ENCODE results near the gene URB1. TPM values are rescaled to one million over a fixed set of nuclear protein-coding genes. Genes with fewer than 3 reads are reported as not detected.

The URB1 gene
- total RNA-seq, 1 donor from 2014 or later = 15.5 TPM

DNA sequence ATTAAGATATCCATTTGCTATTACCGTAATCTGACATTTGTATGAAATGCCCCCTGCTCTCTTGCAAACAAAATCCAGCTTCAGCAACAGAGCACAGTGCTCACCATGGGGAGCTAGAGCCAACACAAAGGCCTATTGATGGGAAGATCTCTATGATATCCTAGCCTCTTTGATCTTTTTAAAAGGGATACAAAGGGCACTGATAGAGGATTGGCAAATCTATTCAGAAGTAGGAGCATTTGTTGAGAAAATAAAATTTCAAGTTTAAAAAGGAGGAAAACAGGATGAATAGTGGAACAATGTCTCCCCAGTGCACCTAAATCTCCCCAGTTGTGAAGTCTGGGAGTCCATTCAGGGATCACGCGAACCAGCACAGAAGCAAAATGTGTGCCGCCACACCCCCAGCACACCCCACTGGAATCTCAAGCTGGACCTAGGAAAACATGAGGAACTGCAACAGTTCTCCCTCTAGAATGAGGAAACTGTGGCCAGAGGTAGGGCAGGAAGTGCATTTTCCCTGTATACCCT is 62.0 kb downstream of the URB1 start:
- DNase-seq = no peak
- peak overlapping the region; percentile 2 for H3K27ac Mint-ChIP-seq (ENCODE audit: unreplicated experiment)
- H3K4me3 Mint-ChIP-seq (ENCODE audit: unreplicated experiment) = no peak overlapping the region
- peaks cover 21% of the 10 kb centered on the region for H3K36me3 Mint-ChIP-seq (ENCODE audit: unreplicated experiment)
- TF ChIP-seq, protein P1, sequence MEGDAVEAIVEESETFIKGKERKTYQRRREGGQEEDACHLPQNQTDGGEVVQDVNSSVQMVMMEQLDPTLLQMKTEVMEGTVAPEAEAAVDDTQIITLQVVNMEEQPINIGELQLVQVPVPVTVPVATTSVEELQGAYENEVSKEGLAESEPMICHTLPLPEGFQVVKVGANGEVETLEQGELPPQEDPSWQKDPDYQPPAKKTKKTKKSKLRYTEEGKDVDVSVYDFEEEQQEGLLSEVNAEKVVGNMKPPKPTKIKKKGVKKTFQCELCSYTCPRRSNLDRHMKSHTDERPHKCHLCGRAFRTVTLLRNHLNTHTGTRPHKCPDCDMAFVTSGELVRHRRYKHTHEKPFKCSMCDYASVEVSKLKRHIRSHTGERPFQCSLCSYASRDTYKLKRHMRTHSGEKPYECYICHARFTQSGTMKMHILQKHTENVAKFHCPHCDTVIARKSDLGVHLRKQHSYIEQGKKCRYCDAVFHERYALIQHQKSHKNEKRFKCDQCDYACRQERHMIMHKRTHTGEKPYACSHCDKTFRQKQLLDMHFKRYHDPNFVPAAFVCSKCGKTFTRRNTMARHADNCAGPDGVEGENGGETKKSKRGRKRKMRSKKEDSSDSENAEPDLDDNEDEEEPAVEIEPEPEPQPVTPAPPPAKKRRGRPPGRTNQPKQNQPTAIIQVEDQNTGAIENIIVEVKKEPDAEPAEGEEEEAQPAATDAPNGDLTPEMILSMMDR (IDR thresholded peaks at IDR 0.05; ENCODE audit: partially characterized antibody, unreplicated experiment) = no peak
- peaks cover 16% of the 10 kb centered on the region for H3K27me3 Mint-ChIP-seq (ENCODE audit: unreplicated experiment)
- peaks cover 47% of the 10 kb centered on the region for H3K4me1 Mint-ChIP-seq (ENCODE audit: low read depth, unreplicated experiment)
- peaks cover 13% of the 10 kb centered on the region for H3K9me3 Mint-ChIP-seq (ENCODE audit: unreplicated experiment)

DNA sequence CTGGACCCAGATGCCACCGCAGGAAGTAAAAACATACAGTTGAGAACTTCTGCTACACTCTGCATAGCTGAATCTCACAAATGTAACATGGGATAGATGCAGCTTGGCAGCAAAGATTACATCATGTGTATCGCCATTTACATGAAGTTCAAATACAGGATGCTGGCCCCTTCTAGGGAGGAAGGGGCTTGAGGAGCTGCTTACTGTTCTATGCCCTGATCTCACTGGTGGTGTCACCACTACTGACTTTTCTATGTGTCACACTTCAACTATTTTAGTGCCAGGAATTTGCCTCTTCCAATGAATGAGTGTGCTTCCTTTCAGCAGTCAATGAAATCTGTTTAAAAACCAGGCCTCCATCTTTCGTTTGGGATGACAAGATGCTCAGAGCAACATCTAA is 63.0 kb downstream of the URB1 start:
- peaks cover 5% of the 10 kb centered on the region for H3K27me3 Mint-ChIP-seq (ENCODE audit: unreplicated experiment)
- TF ChIP-seq, protein P1 (IDR thresholded peaks at IDR 0.05; ENCODE audit: partially characterized antibody, unreplicated experiment) = no peak
- peaks cover 36% of the 10 kb centered on the region for H3K4me1 Mint-ChIP-seq (ENCODE audit: low read depth, unreplicated experiment)
- DNase-seq = no peak
- peaks cover 4% of the 10 kb centered on the region for H3K9me3 Mint-ChIP-seq (ENCODE audit: unreplicated experiment)
- H3K36me3 Mint-ChIP-seq (ENCODE audit: unreplicated experiment) = peaks cover 21% of the 10 kb centered on the region
- H3K27ac Mint-ChIP-seq (ENCODE audit: unreplicated experiment) = no peak overlapping the region
- no peak overlapping the region for H3K4me3 Mint-ChIP-seq (ENCODE audit: unreplicated experiment)

DNA sequence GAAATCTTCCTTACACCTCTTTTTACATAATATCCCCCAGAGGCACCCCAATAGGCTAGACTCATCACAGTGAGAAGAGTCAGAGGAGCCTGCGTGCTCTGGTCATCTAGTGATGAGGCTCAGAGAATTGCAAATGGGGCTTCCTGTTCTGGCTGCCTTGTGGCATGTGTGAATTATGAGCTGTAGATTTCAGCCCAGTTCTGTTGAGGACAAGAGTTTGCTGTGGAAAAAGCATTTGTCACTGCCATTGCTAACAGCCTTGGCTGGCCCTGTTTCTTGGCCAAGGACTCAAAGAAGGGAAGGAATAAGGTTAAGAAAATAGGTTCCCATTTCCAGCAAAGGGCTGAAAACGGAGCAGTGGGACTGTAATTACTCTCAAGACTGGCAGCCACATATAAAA is 63.5 kb downstream of the URB1 start:
- TF ChIP-seq, protein P1 (IDR thresholded peaks at IDR 0.05; ENCODE audit: partially characterized antibody, unreplicated experiment) = no peak
- H3K4me1 Mint-ChIP-seq (ENCODE audit: low read depth, unreplicated experiment) = peaks cover 32% of the 10 kb centered on the region
- DNase-seq = no peak
- peaks cover under 1% of the 10 kb centered on the region for H3K27me3 Mint-ChIP-seq (ENCODE audit: unreplicated experiment)
- peaks cover 3% of the 10 kb centered on the region for H3K9me3 Mint-ChIP-seq (ENCODE audit: unreplicated experiment)
- H3K36me3 Mint-ChIP-seq (ENCODE audit: unreplicated experiment) = peaks cover 21% of the 10 kb centered on the region
- H3K27ac Mint-ChIP-seq (ENCODE audit: unreplicated experiment) = no peak overlapping the region
- H3K4me3 Mint-ChIP-seq (ENCODE audit: unreplicated experiment) = no peak overlapping the region

DNA sequence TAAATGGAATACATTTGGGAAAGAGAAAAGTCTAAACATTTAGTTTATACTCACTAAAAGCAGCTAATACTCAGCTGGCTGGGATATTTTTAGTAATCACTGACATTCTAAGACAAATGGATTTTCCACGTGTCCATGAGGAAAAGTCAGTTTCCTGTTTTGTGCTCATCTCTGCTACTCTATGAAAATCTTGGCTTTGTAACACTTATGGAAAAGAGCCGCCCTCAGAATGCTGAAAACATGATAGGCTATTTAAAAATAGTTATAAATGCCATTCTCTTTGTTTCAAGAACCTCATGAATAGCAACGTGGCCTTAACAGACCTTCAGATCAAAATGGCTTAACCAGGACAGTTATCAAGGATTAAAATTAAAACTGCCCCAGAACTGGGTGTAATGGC is 64.2 kb downstream of the URB1 start:
- TF ChIP-seq, protein P1 (IDR thresholded peaks at IDR 0.05; ENCODE audit: partially characterized antibody, unreplicated experiment) = no peak
- Mint-ChIP-seq H3K27ac (ENCODE audit: unreplicated experiment) (no peak overlapping the region), H3K27me3 (ENCODE audit: unreplicated experiment) (no peaks in the 10 kb centered on the region), H3K4me1 (ENCODE audit: low read depth, unreplicated experiment) (peaks cover 25% of the 10 kb centered on the region), H3K36me3 (ENCODE audit: unreplicated experiment) (peaks cover 21% of the 10 kb centered on the region), H3K4me3 (ENCODE audit: unreplicated experiment) (no peak overlapping the region), H3K9me3 (ENCODE audit: unreplicated experiment) (peaks cover 3% of the 10 kb centered on the region)
- DNase-seq = no peak

DNA sequence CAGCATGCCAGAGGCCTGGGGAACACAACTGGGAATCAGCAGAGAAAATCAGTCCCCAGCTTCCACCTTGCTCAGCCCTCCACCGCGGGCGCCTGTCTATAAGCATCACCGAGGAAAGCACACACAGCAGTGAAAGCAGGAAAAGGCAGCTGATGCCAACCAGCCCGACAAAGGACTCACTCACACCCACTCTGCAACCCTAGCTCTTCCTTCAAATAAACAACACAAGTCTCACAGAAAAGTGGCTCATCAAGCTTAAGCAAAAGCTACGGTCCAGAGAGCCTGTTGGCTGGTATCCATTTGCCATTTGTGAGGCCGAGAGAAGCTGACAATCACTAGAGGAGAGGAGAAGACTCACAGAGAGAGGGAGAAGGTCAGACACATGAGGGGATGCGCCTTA is 67.1 kb downstream of the URB1 start:
- TF ChIP-seq, protein P1 (IDR thresholded peaks at IDR 0.05; ENCODE audit: partially characterized antibody, unreplicated experiment) = no peak
- H3K27ac Mint-ChIP-seq (ENCODE audit: unreplicated experiment) = no peak overlapping the region
- H3K9me3 Mint-ChIP-seq (ENCODE audit: unreplicated experiment) = peaks cover 1% of the 10 kb centered on the region
- peaks cover 11% of the 10 kb centered on the region for H3K4me1 Mint-ChIP-seq (ENCODE audit: low read depth, unreplicated experiment)
- H3K4me3 Mint-ChIP-seq (ENCODE audit: unreplicated experiment) = no peak overlapping the region
- DNase-seq = no peak
- peaks cover 21% of the 10 kb centered on the region for H3K36me3 Mint-ChIP-seq (ENCODE audit: unreplicated experiment)
- H3K27me3 Mint-ChIP-seq (ENCODE audit: unreplicated experiment) = no peaks in the 10 kb centered on the region

Measured in glutamatergic neuron (in vitro differentiated cells).